Measurements from ENCODE around the gene WDR17.

- TF ChIP-seq, protein P1, sequence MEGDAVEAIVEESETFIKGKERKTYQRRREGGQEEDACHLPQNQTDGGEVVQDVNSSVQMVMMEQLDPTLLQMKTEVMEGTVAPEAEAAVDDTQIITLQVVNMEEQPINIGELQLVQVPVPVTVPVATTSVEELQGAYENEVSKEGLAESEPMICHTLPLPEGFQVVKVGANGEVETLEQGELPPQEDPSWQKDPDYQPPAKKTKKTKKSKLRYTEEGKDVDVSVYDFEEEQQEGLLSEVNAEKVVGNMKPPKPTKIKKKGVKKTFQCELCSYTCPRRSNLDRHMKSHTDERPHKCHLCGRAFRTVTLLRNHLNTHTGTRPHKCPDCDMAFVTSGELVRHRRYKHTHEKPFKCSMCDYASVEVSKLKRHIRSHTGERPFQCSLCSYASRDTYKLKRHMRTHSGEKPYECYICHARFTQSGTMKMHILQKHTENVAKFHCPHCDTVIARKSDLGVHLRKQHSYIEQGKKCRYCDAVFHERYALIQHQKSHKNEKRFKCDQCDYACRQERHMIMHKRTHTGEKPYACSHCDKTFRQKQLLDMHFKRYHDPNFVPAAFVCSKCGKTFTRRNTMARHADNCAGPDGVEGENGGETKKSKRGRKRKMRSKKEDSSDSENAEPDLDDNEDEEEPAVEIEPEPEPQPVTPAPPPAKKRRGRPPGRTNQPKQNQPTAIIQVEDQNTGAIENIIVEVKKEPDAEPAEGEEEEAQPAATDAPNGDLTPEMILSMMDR (IDR thresholded peaks at IDR 0.05; ENCODE audit: low read depth, low read length), result no peak
- TF ChIP-seq, protein P2, sequence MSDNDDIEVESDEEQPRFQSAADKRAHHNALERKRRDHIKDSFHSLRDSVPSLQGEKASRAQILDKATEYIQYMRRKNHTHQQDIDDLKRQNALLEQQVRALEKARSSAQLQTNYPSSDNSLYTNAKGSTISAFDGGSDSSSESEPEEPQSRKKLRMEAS (IDR thresholded peaks at IDR 0.05; ENCODE audit: low read depth, low read length), result no peak
- no peak for TF ChIP-seq POLR2A (IDR thresholded peaks at IDR 0.05; ENCODE audit: extremely low read depth, insufficient read length)
These were observed 161.1 kb downstream of the WDR17 start for GRCh38 chr4:176226736-176227135.
